Measurements from ENCODE around the gene TMED6.
"Not testable (repeated sequence)": the region's sequence is repeated elsewhere in the genome, so short reads cannot be mapped to it uniquely, and the experiment has no call there.

Gene TMED6

DNA sequence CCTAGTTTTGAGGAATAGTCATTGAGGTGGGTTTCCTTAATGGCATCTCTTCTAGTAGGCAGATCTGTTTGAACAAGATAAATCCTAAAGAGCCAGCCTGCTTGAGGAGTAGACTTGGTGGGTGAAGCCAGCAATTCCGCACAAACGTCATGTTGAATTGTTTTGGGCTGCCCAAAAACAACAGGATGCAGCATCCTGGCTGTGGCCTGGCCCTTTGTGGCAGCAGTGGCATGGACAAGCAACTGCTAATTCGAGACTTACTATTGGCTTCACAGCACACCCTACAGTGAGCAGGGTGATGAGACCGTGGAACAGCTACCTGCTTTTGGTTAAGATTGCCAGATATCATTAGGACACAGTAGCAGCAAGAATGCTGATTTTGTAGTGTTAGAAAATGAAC lies 49.7 kb downstream of the TMED6 start:
- no peak for DNase-seq (ENCODE audit: low spot score)

DNA sequence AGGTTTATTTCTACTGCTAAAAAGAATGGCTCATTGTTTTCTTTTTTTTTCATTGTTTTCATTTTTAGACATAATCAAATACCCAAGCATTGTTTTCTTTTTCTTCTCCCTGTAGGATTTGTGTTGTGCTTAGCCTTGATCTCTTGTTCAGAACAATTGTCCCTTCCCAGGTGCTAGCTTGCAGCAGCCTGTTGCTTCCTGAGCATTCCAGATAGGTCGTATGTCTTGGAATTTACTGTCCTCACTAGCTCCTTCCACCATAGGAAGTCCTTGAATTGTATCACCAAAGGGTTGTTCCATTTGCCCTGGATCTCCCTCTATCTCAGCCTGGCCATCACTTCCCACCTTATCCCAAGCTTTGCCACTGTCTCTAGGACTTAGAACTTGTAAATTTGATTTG lies 50.4 kb downstream of the TMED6 start:
- no peak for DNase-seq (ENCODE audit: low spot score)

DNA sequence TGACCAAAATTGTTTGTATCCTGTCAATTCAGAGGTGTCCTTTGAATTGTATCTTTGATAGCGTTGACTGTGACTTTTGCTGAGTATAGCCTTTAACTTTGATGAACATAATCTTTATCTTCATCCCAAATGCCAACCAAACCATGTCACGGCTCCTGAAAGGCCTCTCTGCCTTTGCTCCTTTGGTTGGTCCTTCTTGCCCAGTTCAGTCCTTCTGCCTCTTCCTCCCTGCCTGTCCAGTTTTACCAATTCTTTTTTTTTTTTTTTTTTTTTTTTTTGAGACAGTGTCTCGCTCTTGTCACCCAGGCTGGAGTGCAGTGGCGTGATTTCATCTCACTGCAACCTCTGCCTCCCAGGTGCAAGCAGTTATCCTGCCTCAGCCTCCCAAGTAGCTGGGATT lies 53.3 kb downstream of the TMED6 start:
- DNase-seq (ENCODE audit: low spot score): no peak

- not testable (repeated sequence) for DNase-seq (ENCODE audit: low spot score)
Measured at GRCh38 chr16:69296771-69297170, 54.8 kb downstream of the TMED6 start.

DNA sequence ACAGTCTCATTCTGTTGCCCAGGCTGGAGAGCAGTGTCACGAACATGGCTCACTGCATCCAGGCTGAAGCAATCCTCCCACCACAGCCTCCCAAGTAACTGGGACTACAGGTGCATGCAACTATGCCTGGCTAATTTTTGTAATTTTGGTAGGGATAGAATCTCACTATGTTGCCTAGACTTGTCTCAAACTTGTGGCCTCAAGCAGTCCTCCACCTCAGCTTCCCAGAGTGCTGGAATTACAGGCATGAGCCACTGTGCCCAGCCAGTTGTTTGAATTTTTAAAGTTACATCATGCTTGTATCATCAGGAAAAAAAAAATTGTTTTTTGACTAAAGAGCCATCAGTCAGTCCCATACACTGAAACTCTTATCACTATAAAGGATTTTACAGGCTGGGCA lies 57.5 kb downstream of the TMED6 start:
- no peak for DNase-seq (ENCODE audit: low spot score)

DNA sequence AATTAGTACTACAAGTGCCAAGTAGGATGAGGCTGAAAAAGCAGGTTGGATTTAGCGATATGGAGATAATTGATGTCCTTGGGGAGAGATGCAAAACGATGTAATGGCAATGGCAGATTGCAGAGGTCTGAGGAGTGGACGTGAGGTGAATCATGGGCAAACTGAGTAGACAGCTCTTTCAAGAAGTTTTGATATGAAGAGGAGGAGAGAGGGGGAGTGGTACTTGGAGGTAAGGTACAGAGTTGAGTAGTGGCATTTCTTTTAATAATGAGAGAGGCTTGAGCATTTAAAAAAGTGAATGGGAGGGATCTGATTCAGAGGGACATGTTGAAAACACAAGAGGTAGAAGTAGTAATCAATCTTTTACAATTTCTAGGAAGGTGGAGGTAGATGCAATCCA lies 58.2 kb downstream of the TMED6 start:
- DNase-seq (ENCODE audit: low spot score): no peak

Data from ecto neural progenitor cell (in vitro differentiated cells).